Measurements from ENCODE around the gene RPS3. TPM values are rescaled to one million over a fixed set of nuclear protein-coding genes. Genes with fewer than 3 reads are reported as not detected.

RPS3 gene
- total and polyA plus RNA-seq, 2 of the 13 experiments (the other 11 are each of a cell fraction or from before 2014, with no cell fraction given) = 2,143 to 3,616 TPM

- TF ChIP-seq AFF4 (CRISPR knock-in tag; IDR thresholded peaks at IDR 0.05) (no peak), ZNF232 (CRISPR knock-in tag; IDR thresholded peaks at IDR 0.05; ENCODE audit: borderline replicate concordance) (no peak), FOXO4 (CRISPR knock-in tag; conservative IDR thresholded peaks at IDR 0.05) (no peak), CENPBD1 (CRISPR knock-in tag; IDR thresholded peaks at IDR 0.05; ENCODE audit: borderline replicate concordance, low read depth) (no peak), ZNF34 (CRISPR knock-in tag; IDR thresholded peaks at IDR 0.05; ENCODE audit: borderline replicate concordance) (no peak), FOXA1 (IDR thresholded peaks at IDR 0.05) (peak; percentile 37; the same call in 1 of the 2 replicates), FOXA1 (CRISPR knock-in tag; IDR thresholded peaks at IDR 0.05) (peak; percentile 83), ZKSCAN8 (CRISPR knock-in tag; IDR thresholded peaks at IDR 0.05; ENCODE audit: borderline replicate concordance) (peak; percentile 32; the same call in 1 of the 2 replicates), ZNF251 (CRISPR knock-in tag; IDR thresholded peaks at IDR 0.05) (no peak), CHD2 (IDR thresholded peaks at IDR 0.05; ENCODE audit: low read depth, low read length) (no peak), ZNF446 (CRISPR knock-in tag; IDR thresholded peaks at IDR 0.05) (no peak), DMAP1 (CRISPR knock-in tag; IDR thresholded peaks at IDR 0.05) (no peak), HDAC6 (IDR thresholded peaks at IDR 0.05; ENCODE audit: low read depth, low read length) (no peak), ARID4A (CRISPR knock-in tag; IDR thresholded peaks at IDR 0.05; ENCODE audit: borderline replicate concordance) (no peak; the same call in 1 of the 2 replicates), NR2F2 (IDR thresholded peaks at IDR 0.05; ENCODE audit: borderline replicate concordance, low read depth) (peak; percentile 44; the same call in 1 of the 2 replicates), ZNF546 (CRISPR knock-in tag; conservative IDR thresholded peaks at IDR 0.05) (no peak), ZNF101 (CRISPR knock-in tag; IDR thresholded peaks at IDR 0.05; ENCODE audit: borderline replicate concordance, low read depth) (no peak), KDM5B (CRISPR knock-in tag; IDR thresholded peaks at IDR 0.05; ENCODE audit: borderline replicate concordance) (no peak)
Measured at GRCh38 chr11:75371949-75372876, 27.1 kb upstream of the RPS3 start (continued).

Data from HepG2 (cell line).